Fibroblast of pulmonary artery (primary cell): ENCODE data around the gene COX7A2L.

Source experiments
- DNase-seq: peaks from one replicate; pipeline ENCODE4 v3.0.0-alpha.2; 2010; ENCODE audit warnings: low read depth
- H3K4me3 ChIP-seq: replicated peaks from 2 replicates; pipeline ENCODE4 v1.5.1; 2011; ENCODE audit warnings: low read depth, mild to moderate bottlenecking, control low read depth, low read length, moderate library complexity
- TF ChIP-seq, protein P1 (sequence below): IDR thresholded peaks from 2 replicates; pipeline ENCODE4 v1.5.1; 2011; ENCODE audit warnings: mild to moderate bottlenecking, control low read depth, low read length, inconsistent platforms; ENCODE audit errors: missing control alignments

COX7A2L gene

DNA sequence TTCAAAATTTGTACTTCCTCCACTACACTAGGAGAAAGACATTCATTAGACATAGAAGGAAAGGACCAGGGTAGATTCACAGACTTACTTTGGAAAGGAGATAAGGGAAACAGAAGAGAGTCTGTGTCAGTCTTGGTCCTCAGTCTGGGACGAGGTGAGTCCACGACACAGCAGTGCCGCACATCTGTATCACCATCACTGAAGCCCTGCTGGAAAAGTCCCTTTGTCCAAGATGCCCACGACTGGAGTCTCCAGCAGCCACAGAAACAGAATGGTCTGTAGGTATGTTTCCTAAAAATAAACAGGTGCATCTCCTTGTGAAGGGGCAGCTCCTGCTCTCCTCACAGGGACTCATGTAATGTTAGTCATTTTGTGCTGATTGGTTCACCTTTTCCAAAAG, 27.4 kb downstream of the COX7A2L start:
- TF ChIP-seq, protein P1, sequence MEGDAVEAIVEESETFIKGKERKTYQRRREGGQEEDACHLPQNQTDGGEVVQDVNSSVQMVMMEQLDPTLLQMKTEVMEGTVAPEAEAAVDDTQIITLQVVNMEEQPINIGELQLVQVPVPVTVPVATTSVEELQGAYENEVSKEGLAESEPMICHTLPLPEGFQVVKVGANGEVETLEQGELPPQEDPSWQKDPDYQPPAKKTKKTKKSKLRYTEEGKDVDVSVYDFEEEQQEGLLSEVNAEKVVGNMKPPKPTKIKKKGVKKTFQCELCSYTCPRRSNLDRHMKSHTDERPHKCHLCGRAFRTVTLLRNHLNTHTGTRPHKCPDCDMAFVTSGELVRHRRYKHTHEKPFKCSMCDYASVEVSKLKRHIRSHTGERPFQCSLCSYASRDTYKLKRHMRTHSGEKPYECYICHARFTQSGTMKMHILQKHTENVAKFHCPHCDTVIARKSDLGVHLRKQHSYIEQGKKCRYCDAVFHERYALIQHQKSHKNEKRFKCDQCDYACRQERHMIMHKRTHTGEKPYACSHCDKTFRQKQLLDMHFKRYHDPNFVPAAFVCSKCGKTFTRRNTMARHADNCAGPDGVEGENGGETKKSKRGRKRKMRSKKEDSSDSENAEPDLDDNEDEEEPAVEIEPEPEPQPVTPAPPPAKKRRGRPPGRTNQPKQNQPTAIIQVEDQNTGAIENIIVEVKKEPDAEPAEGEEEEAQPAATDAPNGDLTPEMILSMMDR = no peak
- no peak overlapping the region for H3K4me3 ChIP-seq
- DNase-seq = no peak

DNA sequence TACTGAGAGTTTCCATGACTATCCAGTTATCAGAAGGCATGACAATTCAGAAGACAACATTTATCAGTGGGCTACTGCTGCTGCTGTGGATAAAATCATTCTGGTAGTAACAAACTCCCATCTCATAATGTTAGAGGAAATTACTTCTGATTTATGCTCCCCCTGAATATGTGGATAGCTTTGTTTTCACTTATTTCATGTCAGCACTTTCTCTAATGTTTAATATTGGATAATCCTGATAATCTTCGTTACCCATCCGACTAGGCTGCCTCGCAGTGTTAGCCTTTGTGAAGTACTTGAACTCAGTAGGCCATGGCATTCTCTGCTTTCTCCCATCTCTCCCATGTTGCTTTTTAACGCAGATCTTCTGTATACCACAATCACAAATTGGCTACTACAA, 28.4 kb downstream of the COX7A2L start:
- no peak for DNase-seq
- no peak overlapping the region for H3K4me3 ChIP-seq
- TF ChIP-seq, protein P1 = no peak

DNA sequence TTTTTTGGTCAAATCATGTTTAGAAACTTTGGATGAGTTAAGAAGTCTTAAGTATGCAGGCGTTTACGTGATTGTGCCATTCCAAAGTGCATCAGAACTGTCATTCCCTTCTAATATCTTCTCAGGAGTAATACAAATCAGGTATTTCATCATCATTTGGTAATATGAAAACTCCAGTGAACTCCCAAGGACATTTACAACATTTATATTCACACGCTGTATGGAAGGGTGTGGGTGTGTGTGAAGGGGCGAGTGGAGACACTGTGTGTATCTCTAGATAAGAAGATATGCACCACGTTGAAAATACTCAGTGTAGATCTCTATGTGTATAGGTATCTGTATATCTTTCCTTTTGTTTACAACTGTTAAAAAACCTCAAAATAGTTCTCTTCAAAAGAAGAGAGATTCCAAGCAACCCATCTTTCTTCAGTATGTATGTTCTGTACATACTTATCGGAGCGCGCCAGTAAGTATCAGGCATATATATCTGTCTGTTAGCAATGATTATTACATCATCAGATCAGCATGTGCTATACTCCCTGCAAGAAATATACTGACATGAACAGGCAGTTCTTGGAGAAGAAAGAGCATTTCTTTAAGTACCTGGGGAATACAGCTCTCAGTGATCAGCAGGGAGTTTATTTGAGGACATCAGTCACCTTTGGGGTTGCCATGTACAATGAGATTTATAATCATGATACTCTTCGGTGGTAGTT, 29.3 kb downstream of the COX7A2L start:
- H3K4me3 ChIP-seq = no peak overlapping the region
- TF ChIP-seq, protein P1 = no peak
- peak; percentile 35 for DNase-seq

DNA sequence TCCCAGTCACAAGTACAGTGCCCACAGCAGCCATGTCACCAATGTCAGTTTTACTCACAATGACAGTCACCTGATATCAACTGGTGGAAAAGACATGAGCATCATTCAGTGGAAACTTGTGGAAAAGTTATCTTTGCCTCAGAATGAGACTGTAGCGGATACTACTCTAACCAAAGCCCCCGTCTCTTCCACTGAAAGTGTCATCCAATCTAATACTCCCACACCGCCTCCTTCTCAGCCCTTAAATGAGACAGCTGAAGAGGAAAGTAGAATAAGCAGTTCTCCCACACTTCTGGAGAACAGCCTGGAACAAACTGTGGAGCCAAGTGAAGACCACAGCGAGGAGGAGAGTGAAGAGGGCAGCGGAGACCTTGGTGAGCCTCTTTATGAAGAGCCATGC, 31.3 kb downstream of the COX7A2L start:
- DNase-seq = no peak
- TF ChIP-seq, protein P1 = no peak
- no peak overlapping the region for H3K4me3 ChIP-seq

DNA sequence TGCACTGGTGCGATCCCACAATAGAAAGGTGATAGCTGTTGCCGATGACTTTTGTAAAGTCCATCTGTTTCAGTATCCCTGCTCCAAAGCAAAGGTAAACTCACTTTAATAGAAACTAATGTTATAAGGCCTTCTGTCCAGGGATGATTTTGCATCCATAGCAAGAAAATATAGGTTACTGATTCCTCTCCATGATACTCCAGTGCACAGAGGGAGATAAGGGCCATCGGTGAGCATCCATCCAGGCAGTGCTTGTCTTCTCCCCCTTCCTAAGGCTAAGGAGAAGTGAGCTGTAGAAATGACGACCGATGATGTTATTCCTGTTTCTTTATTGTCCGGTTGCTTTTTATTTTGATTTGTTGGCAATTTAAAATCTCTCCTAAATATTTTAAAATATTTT, 32.1 kb downstream of the COX7A2L start:
- TF ChIP-seq, protein P1 = no peak
- DNase-seq = no peak

GRCh38 chr2:42328148-42328833, 32.7 kb downstream of the COX7A2L start:
- TF ChIP-seq, protein P1 = peak; percentile 50
- H3K4me3 ChIP-seq = no peak overlapping the region
- DNase-seq = peak; percentile 70

More for the DNA sequence above, 32.1 kb downstream of the COX7A2L start:
- H3K4me3 ChIP-seq = no peak overlapping the region
